H1 (cell line): Measurements from ENCODE around the gene ANKS1B. TPM values are rescaled to one million over a fixed set of nuclear protein-coding genes. Genes with fewer than 3 reads are reported as not detected.

ENCODE experiments used
- CTCF ChIA-PET: fragments of 300-600 bp; sonication (Branson Sonifier 250); formaldehyde crosslinking; loops from one replicate; lab custom pipeline; 2021; ENCODE audit not compliant: partially characterized antibody; lab: Charles Lee
- POLR2A ChIA-PET: fragments of 300-600 bp; sonication (Branson Sonifier 250); formaldehyde crosslinking; loops from one replicate; lab custom pipeline; 2021; ENCODE audit warnings: inconsistent platforms; ENCODE audit not compliant: partially characterized antibody; lab: Charles Lee
- DNase-seq, 2 experiments: peaks; one replicate each; pipeline versions ENCODE4 v3.0.0 to v3.0.0-alpha.2; 2010 to 2022; ENCODE audit warnings: low spot score in 2 of 2, low read depth in 1 of 2, mixed read lengths in 1 of 2
- FAIRE-seq: peaks from 2 replicates; lab custom pipeline; 2011; peaks lifted over from hg19 to GRCh38; lab: Jason Lieb, UNC
- H2AFZ ChIP-seq: 2 replicates; pipeline ENCODE4 v1.8.1; 2012; ENCODE audit warnings: low read length, inconsistent platforms
- H2AK5ac ChIP-seq: 2 replicates; pipeline ENCODE4 v1.6.1; 2013; ENCODE audit warnings: low read depth, low read length
- H2BK120ac ChIP-seq: replicated peaks from 2 replicates; pipeline ENCODE3; 2013; ENCODE audit warnings: low read depth, low read length, inconsistent platforms
- H2BK12ac ChIP-seq: 2 replicates; pipeline ENCODE4 v1.6.1; 2013; ENCODE audit warnings: low read depth, low read length
- H2BK15ac ChIP-seq: 2 replicates; pipeline ENCODE4 v1.6.1; 2013; ENCODE audit warnings: low read length
- H2BK20ac ChIP-seq: 2 replicates; pipeline ENCODE4 v1.6.1; 2013; ENCODE audit warnings: low read length
- H2BK5ac ChIP-seq: 2 replicates; pipeline ENCODE4 v1.6.1; 2013; ENCODE audit warnings: low read depth, low read length
- H3K14ac ChIP-seq: 2 replicates; pipeline ENCODE4 v1.6.1; 2013; ENCODE audit warnings: inconsistent platforms; ENCODE audit not compliant: insufficient read length
- H3K18ac ChIP-seq: 2 replicates; pipeline ENCODE4 v1.6.1; 2013; ENCODE audit warnings: low read length; ENCODE audit errors: extremely low read depth
- H3K23ac ChIP-seq: 2 replicates; pipeline ENCODE4 v1.6.1; 2013; ENCODE audit warnings: inconsistent platforms; ENCODE audit not compliant: insufficient read length
- H3K23me2 ChIP-seq: 2 replicates; pipeline ENCODE4 v1.6.1; 2013; ENCODE audit warnings: low read depth, low read length
- H3K27ac ChIP-seq: 2 replicates; pipeline ENCODE4 v1.6.1; 2011; ENCODE audit warnings: low read depth, low read length, inconsistent platforms
- H3K27me3 ChIP-seq, 4 experiments: replicated peaks in 1 of 4; 1 replicate in 1 of 4; 2 replicates in 3 of 4; pipeline versions ENCODE4 v1.6.1 to v1.8.1; 2011 to 2013; ENCODE audit warnings: low read length in 3 of 4, mild to moderate bottlenecking in 3 of 4, inconsistent platforms in 2 of 4, mixed read lengths in 2 of 4, moderate library complexity in 1 of 4; ENCODE audit not compliant: control insufficient read depth in 3 of 4, insufficient read depth in 3 of 4; ENCODE audit errors: extremely low read depth in 1 of 4
- H3K36me3 ChIP-seq, 4 experiments: 2 replicates each; pipeline versions ENCODE4 v1.6.1 to v1.8.1; 2011 to 2013; ENCODE audit warnings: mild to moderate bottlenecking in 4 of 4, low read length in 3 of 4, moderate library complexity in 2 of 4, control low read depth in 1 of 4, inconsistent platforms in 1 of 4; ENCODE audit not compliant: insufficient read depth in 4 of 4, control insufficient read depth in 2 of 4
- H3K4ac ChIP-seq: replicated peaks from 2 replicates; pipeline ENCODE3; 2013; ENCODE audit warnings: low read length, low read depth, mixed read lengths, inconsistent platforms; ENCODE audit not compliant: insufficient read length
- H3K4me1 ChIP-seq, 4 experiments: replicated peaks in 1 of 4; 1 replicate in 1 of 4; 2 replicates in 3 of 4; pipeline versions ENCODE4 v1.6.1 to v1.8.1; 2011 to 2013; ENCODE audit warnings: low read length in 3 of 4, inconsistent platforms in 2 of 4, mixed read lengths in 1 of 4; ENCODE audit not compliant: insufficient read depth in 4 of 4, control insufficient read depth in 3 of 4
- H3K4me2 ChIP-seq, 2 experiments: 2 replicates each; pipeline versions ENCODE4 v1.6.1 to v1.8.1; 2011 to 2013; ENCODE audit warnings: low read depth in 2 of 2, low read length in 2 of 2, control low read depth in 1 of 2, inconsistent platforms in 1 of 2, mild to moderate bottlenecking in 1 of 2; ENCODE audit not compliant: insufficient read depth in 1 of 2
- H3K4me3 ChIP-seq, 4 experiments: fragments of 200-600, 300-600 bp in 1 of 4; sonication (generic), shearing (Covaris generic), sonication (Bioruptor Twin) in 1 of 4; 2 replicates each; pipeline versions ENCODE4 v1.5.1 to v1.8.1; 2011 to 2016; ENCODE audit warnings: low read length in 4 of 4, low read depth in 3 of 4, control low read depth in 2 of 4, inconsistent platforms in 2 of 4, mild to moderate bottlenecking in 2 of 4, mixed read lengths in 1 of 4, moderate library complexity in 1 of 4; ENCODE audit not compliant: insufficient read depth in 2 of 4; ENCODE audit errors: extremely low read depth in 1 of 4
- H3K56ac ChIP-seq: replicated peaks from 2 replicates; pipeline ENCODE3; 2013; ENCODE audit warnings: low read depth, mild to moderate bottlenecking, mixed read lengths, low read length, inconsistent platforms; ENCODE audit not compliant: insufficient read length
- H3K79me1 ChIP-seq: 2 replicates; pipeline ENCODE4 v1.6.1; 2013; ENCODE audit warnings: low read depth, low read length, control low read depth
- H3K79me2 ChIP-seq, 2 experiments: 2 replicates each; pipeline versions ENCODE4 v1.6.1 to v1.8.1; 2012 to 2013; ENCODE audit warnings: low read length in 2 of 2, mild to moderate bottlenecking in 2 of 2, inconsistent platforms in 1 of 2; ENCODE audit not compliant: insufficient read depth in 2 of 2, control insufficient read depth in 1 of 2
- H3K9ac ChIP-seq, 4 experiments: replicated peaks in 1 of 4; 1 replicate in 1 of 4; 2 replicates in 3 of 4; pipeline versions ENCODE4 v1.6.1 to v1.8.1; 2011 to 2013; ENCODE audit warnings: low read depth in 3 of 4, low read length in 3 of 4, control low read depth in 2 of 4, mild to moderate bottlenecking in 2 of 4, moderate library complexity in 2 of 4, inconsistent platforms in 1 of 4; ENCODE audit errors: extremely low read depth in 1 of 4
- H3K9me3 ChIP-seq, 2 experiments: 2 replicates each; pipeline versions ENCODE4 v1.6.1 to v1.8.1; 2012 to 2013; ENCODE audit warnings: mild to moderate bottlenecking in 2 of 2, moderate library complexity in 2 of 2, control low read depth in 1 of 2, inconsistent platforms in 1 of 2, low read depth in 1 of 2, low read length in 1 of 2, mixed read lengths in 1 of 2; ENCODE audit not compliant: insufficient read depth in 2 of 2
- H4K20me1 ChIP-seq, 2 experiments: replicated peaks in 1 of 2; 2 replicates each; pipeline versions ENCODE3 to v1.8.1; 2011 to 2013; ENCODE audit warnings: inconsistent platforms in 2 of 2, low read length in 2 of 2, mild to moderate bottlenecking in 1 of 2; ENCODE audit not compliant: insufficient read depth in 2 of 2, control insufficient read depth in 1 of 2
- H4K5ac ChIP-seq: 2 replicates; pipeline ENCODE4 v1.6.1; 2013; ENCODE audit warnings: low read length, low read depth, mixed read lengths, inconsistent platforms; ENCODE audit not compliant: insufficient read length
- H4K8ac ChIP-seq: 2 replicates; pipeline ENCODE4 v1.8.0; 2013; ENCODE audit warnings: mild to moderate bottlenecking, moderate library complexity, low read length, inconsistent platforms; ENCODE audit not compliant: insufficient read depth; ENCODE audit errors: extremely low read depth
- H4K91ac ChIP-seq: replicated peaks from 2 replicates; pipeline ENCODE3; 2013; ENCODE audit warnings: low read length, mixed read lengths, inconsistent platforms; ENCODE audit not compliant: insufficient read length
- ASH2L ChIP-seq: fragments of 200-600, 300-600 bp; sonication (generic); IDR thresholded peaks from one replicate; pipeline ENCODE4 v1.7.1; 2017; ENCODE audit warnings: low read length
- BCL11A ChIP-seq, 2 experiments: IDR thresholded peaks; one replicate each; pipeline ENCODE4 v1.6.1; 2011; ENCODE audit warnings: low read depth in 2 of 2, low read length in 2 of 2, mild to moderate bottlenecking in 2 of 2
- JUN ChIP-seq: IDR thresholded peaks from 2 replicates; pipeline ENCODE4 v1.6.1; 2011; ENCODE audit warnings: low read depth, mild to moderate bottlenecking, improper control_type of control experiment, low read length
- SIRT6 ChIP-seq: IDR thresholded peaks from one replicate; pipeline ENCODE4 v1.7.1; 2012; ENCODE audit warnings: low read length, inconsistent platforms
- TCF12 ChIP-seq: IDR thresholded peaks from 2 replicates; pipeline ENCODE4 v1.6.1; 2011; ENCODE audit warnings: low read depth, mild to moderate bottlenecking, low read length
- WGBS, 2 experiments: shearing (Covaris generic) in 1 of 2; methylation state at CpG; one replicate each; pipeline versions ENCODE4 v1.1.6 to v1.1.7; 2013 to 2015; ENCODE audit warnings: low lambda C conversion rate in 2 of 2, mixed read lengths in 2 of 2, inconsistent platforms in 1 of 2, low coverage in 1 of 2, missing lambda C conversion rate in 1 of 2; ENCODE audit not compliant: insufficient replicate concordance in 2 of 2, insufficient coverage in 1 of 2, insufficient read length in 1 of 2; ENCODE audit errors: extremely low coverage in 1 of 2, missing lambda C conversion rate in 1 of 2; 5-methylcytosine and 5-hydroxymethylcytosine counted together
- polyA plus RNA-seq, 7 experiments: library from polyadenylated mRNA; depleted of rRNA in 3 of 7; stranded (reverse) in 5 of 7; unstranded in 2 of 7; fragments of >200 nt in 5 of 7; fragments of 200-250 nt in 2 of 7; gene quantifications; 1 replicate in 5 of 7; 2 replicates in 1 of 7; 4 replicates in 1 of 7; pipeline versions ENCODE4 v1.2.1 to v1.2.3, GENCODE V29; 2011 to 2013; ENCODE audit warnings: missing spikeins in 2 of 7, mixed read lengths in 2 of 7
- total RNA-seq: library from RNA; stranded (reverse); fragmentation: NEBNext Ultra II Directional; extraction: Animal tissue kit (Norgen Biotek cat#: 25700); gene quantifications from 2 replicates; pipeline ENCODE4 v1.2.1, GENCODE V29; 2021
- TF ChIP-seq, protein P1 (sequence below), 3 experiments: IDR thresholded peaks; 1 replicate in 2 of 3; 2 replicates in 1 of 3; pipeline versions ENCODE4 v1.5.1 to v1.6.1; 2011; ENCODE audit warnings: low read length in 3 of 3, mild to moderate bottlenecking in 3 of 3, inconsistent platforms in 2 of 3, low read depth in 1 of 3, moderate library complexity in 1 of 3; ENCODE audit not compliant: insufficient read depth in 1 of 3; ENCODE audit errors: control extremely low read depth in 1 of 3
- TF ChIP-seq, protein P2 (sequence below): IDR thresholded peaks from 2 replicates; pipeline ENCODE4 v1.6.1; 2012; ENCODE audit warnings: inconsistent platforms

ANKS1B gene
- total and polyA plus RNA-seq, 2 of the 8 experiments (the other 6 are each of a cell fraction or from before 2014, with no cell fraction given), result 2.7 to 6.1 TPM

DNA sequence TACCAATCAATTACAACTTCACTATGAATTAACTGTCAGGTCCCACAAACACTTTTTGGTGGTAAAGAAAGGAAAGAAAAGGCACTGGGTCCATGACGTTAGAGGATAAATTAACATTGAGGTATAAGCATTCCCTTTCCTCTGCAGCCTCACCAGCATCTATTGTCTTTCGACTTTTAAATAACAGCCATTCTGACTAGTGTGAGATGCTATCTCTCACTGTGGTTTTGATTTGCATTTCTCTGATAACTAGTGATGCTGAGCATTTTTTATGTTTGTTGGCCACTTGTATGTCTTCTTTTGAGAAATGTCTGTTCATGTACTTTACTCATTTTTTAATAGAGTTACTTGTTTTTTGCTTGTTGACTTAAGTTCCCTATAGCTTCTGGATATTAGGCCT, 9.4 kb downstream of the ANKS1B start:
- Histone ChIP-seq H2BK5ac (no peak overlapping the region), H3K9me3 (no peaks in the 10 kb centered on the region), H3K56ac (no peak overlapping the region), H3K9ac (no peak overlapping the region), H3K27me3 (no peaks in the 10 kb centered on the region), H3K23me2 (no peaks in the 10 kb centered on the region), H4K91ac (no peak overlapping the region), H2AK5ac (no peak overlapping the region), H3K4me1 (peaks cover 0 to 4% (median 0%) of the 10 kb centered on the region in 4 experiments; a peak in 1 of 7 replicates), H3K18ac (no peak overlapping the region), H4K5ac (no peak overlapping the region), H3K79me2 (no peaks in the 10 kb centered on the region), H3K4me2 (no peak overlapping the region), H3K4me3 (no peak overlapping the region), H3K23ac (no peak overlapping the region), H3K4ac (no peak overlapping the region), H3K79me1 (no peaks in the 10 kb centered on the region), H2BK20ac (no peak overlapping the region), H2BK120ac (no peak overlapping the region), H3K27ac (no peak overlapping the region), H3K14ac (no peak overlapping the region), H3K36me3 (no peaks in the 10 kb centered on the region), H4K8ac (no peak overlapping the region), H2BK15ac (no peak overlapping the region), H4K20me1 (no peaks in the 10 kb centered on the region), H2AFZ (no peak overlapping the region), H2BK12ac (no peak overlapping the region)
- POLR2A ChIA-PET, result interaction anchor here (1.0 kb wide), 1 partner anchor 9 kb away, joined by 3 read pairs; the partner anchor contains the start of gene ANKS1B
- TF ChIP-seq, protein P1, sequence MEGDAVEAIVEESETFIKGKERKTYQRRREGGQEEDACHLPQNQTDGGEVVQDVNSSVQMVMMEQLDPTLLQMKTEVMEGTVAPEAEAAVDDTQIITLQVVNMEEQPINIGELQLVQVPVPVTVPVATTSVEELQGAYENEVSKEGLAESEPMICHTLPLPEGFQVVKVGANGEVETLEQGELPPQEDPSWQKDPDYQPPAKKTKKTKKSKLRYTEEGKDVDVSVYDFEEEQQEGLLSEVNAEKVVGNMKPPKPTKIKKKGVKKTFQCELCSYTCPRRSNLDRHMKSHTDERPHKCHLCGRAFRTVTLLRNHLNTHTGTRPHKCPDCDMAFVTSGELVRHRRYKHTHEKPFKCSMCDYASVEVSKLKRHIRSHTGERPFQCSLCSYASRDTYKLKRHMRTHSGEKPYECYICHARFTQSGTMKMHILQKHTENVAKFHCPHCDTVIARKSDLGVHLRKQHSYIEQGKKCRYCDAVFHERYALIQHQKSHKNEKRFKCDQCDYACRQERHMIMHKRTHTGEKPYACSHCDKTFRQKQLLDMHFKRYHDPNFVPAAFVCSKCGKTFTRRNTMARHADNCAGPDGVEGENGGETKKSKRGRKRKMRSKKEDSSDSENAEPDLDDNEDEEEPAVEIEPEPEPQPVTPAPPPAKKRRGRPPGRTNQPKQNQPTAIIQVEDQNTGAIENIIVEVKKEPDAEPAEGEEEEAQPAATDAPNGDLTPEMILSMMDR (IDR thresholded peaks at IDR 0.05; ENCODE audit: control extremely low read depth in 1 of 3, insufficient read depth in 1 of 3, low read depth in 1 of 3, low read length in 3 of 3), result no peak
- no peak for TF ChIP-seq TCF12
- TF ChIP-seq, protein P2, sequence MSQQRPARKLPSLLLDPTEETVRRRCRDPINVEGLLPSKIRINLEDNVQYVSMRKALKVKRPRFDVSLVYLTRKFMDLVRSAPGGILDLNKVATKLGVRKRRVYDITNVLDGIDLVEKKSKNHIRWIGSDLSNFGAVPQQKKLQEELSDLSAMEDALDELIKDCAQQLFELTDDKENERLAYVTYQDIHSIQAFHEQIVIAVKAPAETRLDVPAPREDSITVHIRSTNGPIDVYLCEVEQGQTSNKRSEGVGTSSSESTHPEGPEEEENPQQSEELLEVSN, result no peak
- TF ChIP-seq JUN, result no peak
- TF ChIP-seq BCL11A (IDR thresholded peaks at IDR 0.05; ENCODE audit: low read depth in 2 of 2, low read length in 2 of 2), result no peak
- no peak for TF ChIP-seq SIRT6
- TF ChIP-seq ASH2L, result no peak
- FAIRE-seq (no peak), DNase-seq (no peak)
- WGBS, 2 experiments, result 62% methylated on average over 2 of the region's 2 CpGs; no CpG with 5 or more reads in 1 of the 2 experiments
- CTCF ChIA-PET, result no interaction called here
